OCI-LY7 (cell line): ENCODE measurements around the gene GRM5. TPM values are rescaled to one million over a fixed set of nuclear protein-coding genes. Genes with fewer than 3 reads are reported as not detected.

ENCODE experiments used
- BruUV-seq: library from RNA; stranded (reverse); fragments of 400-500 nt; replicated peaks from 2 replicates; lab custom pipeline; 2021; lab: Mats Ljungman, UMichigan
- CTCF ChIA-PET: fragments of 300-600 bp; sonication (Branson Sonifier 250); formaldehyde crosslinking; loops from one replicate; lab custom pipeline; 2022; ENCODE audit warnings: antibody characterized with exemption; ENCODE audit not compliant: unreplicated experiment; lab: Charles Lee
- POLR2A ChIA-PET: fragments of 300-600 bp; sonication (Branson Sonifier 250); formaldehyde crosslinking; loops from one replicate; lab custom pipeline; 2022; ENCODE audit warnings: antibody characterized with exemption; lab: Charles Lee
- DNase-seq: peaks from one replicate; pipeline ENCODE4 v3.0.0-alpha.2; 2015; ENCODE audit warnings: low spot score
- H2AFZ ChIP-seq: fragments of 200-600 bp; sonication (generic), shearing (Covaris generic); 2 replicates; pipeline ENCODE4 v1.6.1; 2014; ENCODE audit warnings: mild to moderate bottlenecking, antibody characterized with exemption, low read length, moderate library complexity
- H3K27ac ChIP-seq: fragments of 200-600 bp; sonication (generic); 2 replicates; pipeline ENCODE4 v1.5.1; 2014; ENCODE audit warnings: mixed run types, low read depth, mild to moderate bottlenecking, moderate library complexity, low read length, inconsistent platforms; ENCODE audit not compliant: poor library complexity, severe bottlenecking
- H3K36me3 ChIP-seq: fragments of 200-600 bp; sonication (generic); 2 replicates; pipeline ENCODE4 v1.6.1; 2014; ENCODE audit warnings: mild to moderate bottlenecking, antibody characterized with exemption, low read length, moderate library complexity, mixed read lengths; ENCODE audit not compliant: insufficient read depth
- H3K4me1 ChIP-seq: fragments of 200-600 bp; sonication (generic); 2 replicates; pipeline ENCODE4 v1.5.1; 2014; ENCODE audit warnings: mild to moderate bottlenecking, low read length; ENCODE audit not compliant: insufficient read depth, poor library complexity, severe bottlenecking
- H3K4me2 ChIP-seq: fragments of 200-600 bp; sonication (generic); 2 replicates; pipeline ENCODE4 v1.6.1; 2014; ENCODE audit warnings: mild to moderate bottlenecking, low read length
- H3K4me3 ChIP-seq: fragments of 200-600 bp; sonication (generic); 2 replicates; pipeline ENCODE4 v1.5.1; 2014; ENCODE audit warnings: mild to moderate bottlenecking, low read depth, low read length; ENCODE audit not compliant: poor library complexity, severe bottlenecking
- H3K79me2 ChIP-seq: fragments of 200-600 bp; sonication (generic); 2 replicates; pipeline ENCODE4 v1.6.1; 2016; ENCODE audit warnings: low read depth, mild to moderate bottlenecking, low read length, moderate library complexity, mixed read lengths; ENCODE audit not compliant: insufficient read depth
- H3K9me2 ChIP-seq: fragments of 200-600 bp; sonication (generic); 2 replicates; pipeline ENCODE4 v1.6.1; 2016; ENCODE audit warnings: mild to moderate bottlenecking, low read length, mixed read lengths; ENCODE audit not compliant: insufficient read depth
- H3K9me3 ChIP-seq: fragments of 200-600 bp; sonication (generic); 2 replicates; pipeline ENCODE4 v1.6.1; 2014; ENCODE audit warnings: mild to moderate bottlenecking, mixed run types, low read length, mixed read lengths
- H4K20me1 ChIP-seq: fragments of 200-600 bp; sonication (generic); 2 replicates; pipeline ENCODE4 v1.6.1; 2014; ENCODE audit warnings: mild to moderate bottlenecking, antibody characterized with exemption, low read length, moderate library complexity, mixed read lengths; ENCODE audit not compliant: insufficient read depth
- EZH2phosphoT487 ChIP-seq: fragments of 200-600 bp; sonication (generic); IDR thresholded peaks from 2 replicates; pipeline ENCODE4 v1.6.1; 2018; ENCODE audit warnings: low read depth, borderline replicate concordance, mild to moderate bottlenecking, mixed run types, antibody characterized with exemption, low read length, moderate library complexity, mixed read lengths
- intact Hi-C: fragments of 100-400 bp; cut with micrococcal nuclease; formaldehyde crosslinking; loops from one replicate; pipeline ENCODE4 v1.10.0; 2022; ENCODE audit not compliant: unreplicated experiment
- total RNA-seq, 2 experiments: library from RNA; depleted of rRNA in 1 of 2; stranded (reverse); fragments of >200 nt in 1 of 2; shearing (Covaris generic) in 1 of 2; gene quantifications; 2 replicates each; pipeline ENCODE4 v1.2.3, GENCODE V29; 2014 to 2022
- TF ChIP-seq, protein P1 (sequence below): fragments of 200-600 bp; sonication (generic); conservative IDR thresholded peaks from 2 replicates; pipeline ENCODE4 v1.5.1; 2014; ENCODE audit warnings: mild to moderate bottlenecking, antibody characterized with exemption, low read length, moderate library complexity, mixed read lengths

Gene GRM5
- total RNA-seq, 2 experiments from 2014 or later, result not detected

DNA sequence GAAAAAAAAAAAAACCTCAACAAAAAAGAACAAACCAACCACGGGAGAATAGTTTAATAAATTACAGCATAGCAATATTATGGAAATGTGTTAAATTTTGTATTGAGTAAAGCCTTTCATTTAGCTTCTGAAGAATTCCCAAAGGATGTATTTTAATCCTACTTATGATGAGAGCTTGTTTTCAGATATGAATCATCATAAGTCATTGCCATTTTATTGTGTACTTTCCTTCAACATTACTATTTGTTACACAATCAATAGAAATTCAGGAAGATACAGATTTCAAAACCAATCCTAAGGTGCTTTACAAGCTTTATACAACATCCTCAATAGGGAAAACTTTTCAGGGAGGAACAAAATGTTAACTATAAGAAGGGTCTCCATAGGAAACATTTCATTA lies 527.7 kb downstream of the GRM5 start:
- DNase-seq, result no peak
- Histone ChIP-seq H3K4me2 (no peak overlapping the region), H3K79me2 (no peaks in the 10 kb centered on the region), H2AFZ (no peak overlapping the region), H3K27ac (no peak overlapping the region), H4K20me1 (no peaks in the 10 kb centered on the region), H3K9me2 (no peaks in the 10 kb centered on the region), H3K36me3 (no peaks in the 10 kb centered on the region), H3K9me3 (no peaks in the 10 kb centered on the region), H3K4me1 (no peaks in the 10 kb centered on the region), H3K4me3 (no peak overlapping the region)
- BruUV-seq, result no TSS peak
- no peak for TF ChIP-seq EZH2phosphoT487
- TF ChIP-seq, protein P1, sequence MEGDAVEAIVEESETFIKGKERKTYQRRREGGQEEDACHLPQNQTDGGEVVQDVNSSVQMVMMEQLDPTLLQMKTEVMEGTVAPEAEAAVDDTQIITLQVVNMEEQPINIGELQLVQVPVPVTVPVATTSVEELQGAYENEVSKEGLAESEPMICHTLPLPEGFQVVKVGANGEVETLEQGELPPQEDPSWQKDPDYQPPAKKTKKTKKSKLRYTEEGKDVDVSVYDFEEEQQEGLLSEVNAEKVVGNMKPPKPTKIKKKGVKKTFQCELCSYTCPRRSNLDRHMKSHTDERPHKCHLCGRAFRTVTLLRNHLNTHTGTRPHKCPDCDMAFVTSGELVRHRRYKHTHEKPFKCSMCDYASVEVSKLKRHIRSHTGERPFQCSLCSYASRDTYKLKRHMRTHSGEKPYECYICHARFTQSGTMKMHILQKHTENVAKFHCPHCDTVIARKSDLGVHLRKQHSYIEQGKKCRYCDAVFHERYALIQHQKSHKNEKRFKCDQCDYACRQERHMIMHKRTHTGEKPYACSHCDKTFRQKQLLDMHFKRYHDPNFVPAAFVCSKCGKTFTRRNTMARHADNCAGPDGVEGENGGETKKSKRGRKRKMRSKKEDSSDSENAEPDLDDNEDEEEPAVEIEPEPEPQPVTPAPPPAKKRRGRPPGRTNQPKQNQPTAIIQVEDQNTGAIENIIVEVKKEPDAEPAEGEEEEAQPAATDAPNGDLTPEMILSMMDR, result no peak
- ChIA-PET CTCF (no interaction called here), POLR2A (interaction anchor here (0.7 to 1.2 kb wide), 8 partner anchors 10 to 449 kb away, joined by 3 to 8 read pairs (median 3); no protein-coding TSS in a partner anchor)
- intact Hi-C loops, result no loop called here

- TF ChIP-seq, protein P1, result no peak
- no peak for TF ChIP-seq EZH2phosphoT487
- H3K9me2 ChIP-seq, result no peaks in the 10 kb centered on the region
- H3K4me3 ChIP-seq, result no peak overlapping the region
- no peaks in the 10 kb centered on the region for H3K9me3 ChIP-seq
- no TSS peak for BruUV-seq
- DNase-seq, result no peak
- no peak overlapping the region for H3K27ac ChIP-seq
- ChIA-PET POLR2A (interaction anchor here (0.6 to 1.2 kb wide), 7 partner anchors 9 to 355 kb away, joined by 3 to 8 read pairs (median 3); no protein-coding TSS in a partner anchor), CTCF (no interaction called here)
- no peaks in the 10 kb centered on the region for H4K20me1 ChIP-seq
- no peak overlapping the region for H2AFZ ChIP-seq
- no peaks in the 10 kb centered on the region for H3K4me1 ChIP-seq
- H3K4me2 ChIP-seq, result no peak overlapping the region
- no peaks in the 10 kb centered on the region for H3K36me3 ChIP-seq
- H3K79me2 ChIP-seq, result no peaks in the 10 kb centered on the region
- intact Hi-C loops, result no loop called here
These were observed 528.2 kb downstream of the GRM5 start for GRCh38 chr11:88537613-88538012.

DNA sequence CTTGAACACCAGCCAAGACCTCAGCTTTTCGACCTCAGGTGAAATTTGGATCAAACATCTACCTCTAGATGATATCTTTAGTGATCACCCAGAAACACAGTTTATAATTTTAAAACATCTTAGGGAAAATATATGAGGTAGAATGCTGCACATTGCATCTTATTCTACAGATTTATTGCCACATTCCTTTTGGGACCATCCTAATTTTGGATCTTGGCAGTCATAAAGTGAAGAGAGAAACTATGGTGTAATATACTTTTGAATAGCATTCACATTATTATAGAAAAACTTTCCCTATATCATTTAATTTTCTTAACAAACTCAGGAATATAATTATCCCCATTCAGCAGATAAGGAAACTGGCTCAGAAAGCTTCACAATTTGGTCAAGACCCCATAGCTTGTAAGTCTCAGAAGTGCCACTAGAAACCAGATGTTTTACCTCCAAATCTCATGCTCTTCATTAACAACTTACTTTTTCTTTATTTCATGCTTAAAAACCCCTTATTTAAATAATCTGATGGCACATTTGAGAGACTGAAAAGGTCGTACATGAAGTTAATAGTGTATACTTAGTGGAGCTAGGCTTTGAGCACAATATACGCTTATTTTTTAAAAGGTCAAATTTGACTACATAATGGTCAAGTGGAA lies 529.0 kb downstream of the GRM5 start:
- ChIA-PET CTCF (no interaction called here), POLR2A (no interaction called here)
- Histone ChIP-seq H3K79me2 (no peaks in the 10 kb centered on the region), H3K9me3 (no peaks in the 10 kb centered on the region), H3K9me2 (no peaks in the 10 kb centered on the region), H3K27ac (no peak overlapping the region), H3K4me1 (no peaks in the 10 kb centered on the region), H3K4me3 (no peak overlapping the region), H3K36me3 (no peaks in the 10 kb centered on the region), H2AFZ (no peak overlapping the region), H4K20me1 (no peaks in the 10 kb centered on the region), H3K4me2 (no peak overlapping the region)
- intact Hi-C loops, result no loop called here
- BruUV-seq, result no TSS peak
- DNase-seq, result no peak
- no peak for TF ChIP-seq EZH2phosphoT487
- TF ChIP-seq, protein P1, result no peak
